Measurements from ENCODE around the gene CCDC24. TPM values are rescaled to one million over a fixed set of nuclear protein-coding genes. Genes with fewer than 3 reads are reported as not detected.

CCDC24 gene
- total and polyA plus RNA-seq, 9 of the 15 experiments (the other 6 are each of a cell fraction or from before 2014, with no cell fraction given): 0.31 to 4.5 (median 1.5) TPM

- no peak for TF ChIP-seq PBX2 (CRISPR knock-in tag; IDR thresholded peaks at IDR 0.05; ENCODE audit: low read depth)
- peak; percentile 37; the same call in 1 of the 2 replicates for TF ChIP-seq PBX2 (tag; conservative IDR thresholded peaks at IDR 0.05; ENCODE audit: low read depth)
- peak; percentile 92 for TF ChIP-seq ELF4 (CRISPR knock-in tag; IDR thresholded peaks at IDR 0.05)
- 0 out of 2 replicates have a peak, but pooled peaks have one; percentile 40 for TF ChIP-seq MEF2D (tag; conservative IDR thresholded peaks at IDR 0.05; ENCODE audit: low read depth)
- TF ChIP-seq CBFA2T3 (IDR thresholded peaks at IDR 0.05): peak; percentile 70
- TF ChIP-seq ELF2 (CRISPR knock-in tag; IDR thresholded peaks at IDR 0.05): no peak
- peak; percentile 91 for TF ChIP-seq OTX1 (CRISPR knock-in tag; IDR thresholded peaks at IDR 0.05)
- TF ChIP-seq, protein P1, sequence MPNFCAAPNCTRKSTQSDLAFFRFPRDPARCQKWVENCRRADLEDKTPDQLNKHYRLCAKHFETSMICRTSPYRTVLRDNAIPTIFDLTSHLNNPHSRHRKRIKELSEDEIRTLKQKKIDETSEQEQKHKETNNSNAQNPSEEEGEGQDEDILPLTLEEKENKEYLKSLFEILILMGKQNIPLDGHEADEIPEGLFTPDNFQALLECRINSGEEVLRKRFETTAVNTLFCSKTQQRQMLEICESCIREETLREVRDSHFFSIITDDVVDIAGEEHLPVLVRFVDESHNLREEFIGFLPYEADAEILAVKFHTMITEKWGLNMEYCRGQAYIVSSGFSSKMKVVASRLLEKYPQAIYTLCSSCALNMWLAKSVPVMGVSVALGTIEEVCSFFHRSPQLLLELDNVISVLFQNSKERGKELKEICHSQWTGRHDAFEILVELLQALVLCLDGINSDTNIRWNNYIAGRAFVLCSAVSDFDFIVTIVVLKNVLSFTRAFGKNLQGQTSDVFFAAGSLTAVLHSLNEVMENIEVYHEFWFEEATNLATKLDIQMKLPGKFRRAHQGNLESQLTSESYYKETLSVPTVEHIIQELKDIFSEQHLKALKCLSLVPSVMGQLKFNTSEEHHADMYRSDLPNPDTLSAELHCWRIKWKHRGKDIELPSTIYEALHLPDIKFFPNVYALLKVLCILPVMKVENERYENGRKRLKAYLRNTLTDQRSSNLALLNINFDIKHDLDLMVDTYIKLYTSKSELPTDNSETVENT (CRISPR knock-in tag; IDR thresholded peaks at IDR 0.05): 0 out of 2 replicates have a peak, but pooled peaks have one; percentile 17
- no peak for TF ChIP-seq NFE2L1 (tag; IDR thresholded peaks at IDR 0.05; ENCODE audit: borderline replicate concordance, low read depth)
- peak; percentile 55; the same call in 1 of the 2 replicates for TF ChIP-seq TCF3 (CRISPR knock-in tag; IDR thresholded peaks at IDR 0.05)
- TF ChIP-seq TOE1 (IDR thresholded peaks at IDR 0.05; ENCODE audit: borderline replicate concordance): 0 out of 2 replicates have a peak, but pooled peaks have one; percentile 34
- no peak for TF ChIP-seq TOE1 (CRISPR knock-in tag; IDR thresholded peaks at IDR 0.05; ENCODE audit: borderline replicate concordance, low read depth)
- TF ChIP-seq TRIM25 (IDR thresholded peaks at IDR 0.05; ENCODE audit: borderline replicate concordance): peak; percentile 91; the same call in 1 of the 2 replicates
- TF ChIP-seq ZNF239 (CRISPR knock-in tag; IDR thresholded peaks at IDR 0.05): no peak
- peak; percentile 97 for TF ChIP-seq HDGF (IDR thresholded peaks at IDR 0.05)
- no peak for TF ChIP-seq DIDO1 (tag; IDR thresholded peaks at IDR 0.05; ENCODE audit: low read depth)
- TF ChIP-seq HDAC1 (IDR thresholded peaks at IDR 0.05): peak in 1 of 2 experiments; percentile 62; a peak in 1 of 4 replicates
- TF ChIP-seq SOX6 (IDR thresholded peaks at IDR 0.05): no peak
- TF ChIP-seq, protein P2, sequence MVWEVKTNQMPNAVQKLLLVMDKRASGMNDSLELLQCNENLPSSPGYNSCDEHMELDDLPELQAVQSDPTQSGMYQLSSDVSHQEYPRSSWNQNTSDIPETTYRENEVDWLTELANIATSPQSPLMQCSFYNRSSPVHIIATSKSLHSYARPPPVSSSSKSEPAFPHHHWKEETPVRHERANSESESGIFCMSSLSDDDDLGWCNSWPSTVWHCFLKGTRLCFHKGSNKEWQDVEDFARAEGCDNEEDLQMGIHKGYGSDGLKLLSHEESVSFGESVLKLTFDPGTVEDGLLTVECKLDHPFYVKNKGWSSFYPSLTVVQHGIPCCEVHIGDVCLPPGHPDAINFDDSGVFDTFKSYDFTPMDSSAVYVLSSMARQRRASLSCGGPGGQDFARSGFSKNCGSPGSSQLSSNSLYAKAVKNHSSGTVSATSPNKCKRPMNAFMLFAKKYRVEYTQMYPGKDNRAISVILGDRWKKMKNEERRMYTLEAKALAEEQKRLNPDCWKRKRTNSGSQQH (CRISPR knock-in tag; IDR thresholded peaks at IDR 0.05): peak; percentile 90; the same call in 1 of the 2 replicates
Measured at GRCh38 chr1:44037154-44037553, 45.8 kb downstream of the CCDC24 start (continued).
